Measurements from ENCODE around the gene PTPN20. TPM values are rescaled to one million over a fixed set of nuclear protein-coding genes. Genes with fewer than 3 reads are reported as not detected.

Gene PTPN20
- total RNA-seq, 1 experiment from 2014 or later: 0.96 TPM

DNA sequence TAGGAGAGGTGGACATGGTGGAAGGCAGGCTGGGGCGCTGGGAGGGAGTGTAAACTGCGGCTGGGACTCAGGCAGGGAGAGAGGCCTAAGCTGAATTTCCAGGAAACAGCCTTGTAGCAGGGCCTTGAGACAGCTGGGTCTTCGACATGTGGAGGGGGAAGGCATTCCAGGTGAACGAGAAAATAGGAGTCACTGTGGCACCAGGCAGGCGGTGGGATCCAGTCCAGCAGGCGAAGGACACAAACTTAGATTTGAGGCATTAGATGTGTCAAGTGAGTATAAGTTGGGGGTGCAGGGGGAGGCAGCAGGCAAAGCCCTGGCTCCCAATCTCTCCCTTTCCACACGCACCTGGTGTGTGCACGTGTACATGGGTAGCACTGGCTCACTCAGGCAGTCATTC is 105.3 kb downstream of the PTPN20 start:
- Mint-ChIP-seq H3K36me3 (no peaks in the 10 kb centered on the region), H3K27ac (no peak overlapping the region), H3K4me3 (no peak overlapping the region), H3K9me3 (no peaks in the 10 kb centered on the region), H3K27me3 (ENCODE audit: low read depth) (no peaks in the 10 kb centered on the region), H3K4me1 (no peaks in the 10 kb centered on the region)
- no peak for DNase-seq (ENCODE audit: low spot score)
- no peak for ATAC-seq
- TF ChIP-seq, protein P1, sequence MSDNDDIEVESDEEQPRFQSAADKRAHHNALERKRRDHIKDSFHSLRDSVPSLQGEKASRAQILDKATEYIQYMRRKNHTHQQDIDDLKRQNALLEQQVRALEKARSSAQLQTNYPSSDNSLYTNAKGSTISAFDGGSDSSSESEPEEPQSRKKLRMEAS (CRISPR knock-in tag; IDR thresholded peaks at IDR 0.05): no peak
- TF ChIP-seq, protein P2, sequence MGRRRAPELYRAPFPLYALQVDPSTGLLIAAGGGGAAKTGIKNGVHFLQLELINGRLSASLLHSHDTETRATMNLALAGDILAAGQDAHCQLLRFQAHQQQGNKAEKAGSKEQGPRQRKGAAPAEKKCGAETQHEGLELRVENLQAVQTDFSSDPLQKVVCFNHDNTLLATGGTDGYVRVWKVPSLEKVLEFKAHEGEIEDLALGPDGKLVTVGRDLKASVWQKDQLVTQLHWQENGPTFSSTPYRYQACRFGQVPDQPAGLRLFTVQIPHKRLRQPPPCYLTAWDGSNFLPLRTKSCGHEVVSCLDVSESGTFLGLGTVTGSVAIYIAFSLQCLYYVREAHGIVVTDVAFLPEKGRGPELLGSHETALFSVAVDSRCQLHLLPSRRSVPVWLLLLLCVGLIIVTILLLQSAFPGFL (CRISPR knock-in tag; IDR thresholded peaks at IDR 0.05; ENCODE audit: borderline replicate concordance): no peak
- TF ChIP-seq OVOL2 (CRISPR knock-in tag; IDR thresholded peaks at IDR 0.05; ENCODE audit: borderline replicate concordance) (no peak), ELF4 (CRISPR knock-in tag; IDR thresholded peaks at IDR 0.05; ENCODE audit: low read depth) (no peak), ZNF121 (CRISPR knock-in tag; IDR thresholded peaks at IDR 0.05) (no peak), GTF2I (CRISPR knock-in tag; conservative IDR thresholded peaks at IDR 0.05) (no peak), EMX1 (CRISPR knock-in tag; IDR thresholded peaks at IDR 0.05) (no peak), ZNF671 (CRISPR knock-in tag; IDR thresholded peaks at IDR 0.05) (no peak), TEAD4 (CRISPR knock-in tag; IDR thresholded peaks at IDR 0.05) (no peak), RELA (CRISPR knock-in tag; IDR thresholded peaks at IDR 0.05; ENCODE audit: borderline replicate concordance) (no peak)
- TF ChIP-seq, protein P3, sequence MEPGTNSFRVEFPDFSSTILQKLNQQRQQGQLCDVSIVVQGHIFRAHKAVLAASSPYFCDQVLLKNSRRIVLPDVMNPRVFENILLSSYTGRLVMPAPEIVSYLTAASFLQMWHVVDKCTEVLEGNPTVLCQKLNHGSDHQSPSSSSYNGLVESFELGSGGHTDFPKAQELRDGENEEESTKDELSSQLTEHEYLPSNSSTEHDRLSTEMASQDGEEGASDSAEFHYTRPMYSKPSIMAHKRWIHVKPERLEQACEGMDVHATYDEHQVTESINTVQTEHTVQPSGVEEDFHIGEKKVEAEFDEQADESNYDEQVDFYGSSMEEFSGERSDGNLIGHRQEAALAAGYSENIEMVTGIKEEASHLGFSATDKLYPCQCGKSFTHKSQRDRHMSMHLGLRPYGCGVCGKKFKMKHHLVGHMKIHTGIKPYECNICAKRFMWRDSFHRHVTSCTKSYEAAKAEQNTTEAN (CRISPR knock-in tag; IDR thresholded peaks at IDR 0.05): no peak
- TF ChIP-seq, protein P4, sequence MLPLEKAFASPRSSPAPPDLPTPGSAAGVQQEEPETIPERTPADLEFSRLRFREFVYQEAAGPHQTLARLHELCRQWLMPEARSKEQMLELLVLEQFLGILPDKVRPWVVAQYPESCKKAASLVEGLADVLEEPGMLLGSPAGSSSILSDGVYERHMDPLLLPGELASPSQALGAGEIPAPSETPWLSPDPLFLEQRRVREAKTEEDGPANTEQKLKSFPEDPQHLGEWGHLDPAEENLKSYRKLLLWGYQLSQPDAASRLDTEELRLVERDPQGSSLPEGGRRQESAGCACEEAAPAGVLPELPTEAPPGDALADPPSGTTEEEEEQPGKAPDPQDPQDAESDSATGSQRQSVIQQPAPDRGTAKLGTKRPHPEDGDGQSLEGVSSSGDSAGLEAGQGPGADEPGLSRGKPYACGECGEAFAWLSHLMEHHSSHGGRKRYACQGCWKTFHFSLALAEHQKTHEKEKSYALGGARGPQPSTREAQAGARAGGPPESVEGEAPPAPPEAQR (CRISPR knock-in tag; IDR thresholded peaks at IDR 0.05): no peak
- TF ChIP-seq, protein P5, sequence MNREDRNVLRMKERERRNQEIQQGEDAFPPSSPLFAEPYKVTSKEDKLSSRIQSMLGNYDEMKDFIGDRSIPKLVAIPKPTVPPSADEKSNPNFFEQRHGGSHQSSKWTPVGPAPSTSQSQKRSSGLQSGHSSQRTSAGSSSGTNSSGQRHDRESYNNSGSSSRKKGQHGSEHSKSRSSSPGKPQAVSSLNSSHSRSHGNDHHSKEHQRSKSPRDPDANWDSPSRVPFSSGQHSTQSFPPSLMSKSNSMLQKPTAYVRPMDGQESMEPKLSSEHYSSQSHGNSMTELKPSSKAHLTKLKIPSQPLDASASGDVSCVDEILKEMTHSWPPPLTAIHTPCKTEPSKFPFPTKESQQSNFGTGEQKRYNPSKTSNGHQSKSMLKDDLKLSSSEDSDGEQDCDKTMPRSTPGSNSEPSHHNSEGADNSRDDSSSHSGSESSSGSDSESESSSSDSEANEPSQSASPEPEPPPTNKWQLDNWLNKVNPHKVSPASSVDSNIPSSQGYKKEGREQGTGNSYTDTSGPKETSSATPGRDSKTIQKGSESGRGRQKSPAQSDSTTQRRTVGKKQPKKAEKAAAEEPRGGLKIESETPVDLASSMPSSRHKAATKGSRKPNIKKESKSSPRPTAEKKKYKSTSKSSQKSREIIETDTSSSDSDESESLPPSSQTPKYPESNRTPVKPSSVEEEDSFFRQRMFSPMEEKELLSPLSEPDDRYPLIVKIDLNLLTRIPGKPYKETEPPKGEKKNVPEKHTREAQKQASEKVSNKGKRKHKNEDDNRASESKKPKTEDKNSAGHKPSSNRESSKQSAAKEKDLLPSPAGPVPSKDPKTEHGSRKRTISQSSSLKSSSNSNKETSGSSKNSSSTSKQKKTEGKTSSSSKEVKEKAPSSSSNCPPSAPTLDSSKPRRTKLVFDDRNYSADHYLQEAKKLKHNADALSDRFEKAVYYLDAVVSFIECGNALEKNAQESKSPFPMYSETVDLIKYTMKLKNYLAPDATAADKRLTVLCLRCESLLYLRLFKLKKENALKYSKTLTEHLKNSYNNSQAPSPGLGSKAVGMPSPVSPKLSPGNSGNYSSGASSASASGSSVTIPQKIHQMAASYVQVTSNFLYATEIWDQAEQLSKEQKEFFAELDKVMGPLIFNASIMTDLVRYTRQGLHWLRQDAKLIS (CRISPR knock-in tag; IDR thresholded peaks at IDR 0.05; ENCODE audit: borderline replicate concordance): no peak
- TF ChIP-seq, protein P6, sequence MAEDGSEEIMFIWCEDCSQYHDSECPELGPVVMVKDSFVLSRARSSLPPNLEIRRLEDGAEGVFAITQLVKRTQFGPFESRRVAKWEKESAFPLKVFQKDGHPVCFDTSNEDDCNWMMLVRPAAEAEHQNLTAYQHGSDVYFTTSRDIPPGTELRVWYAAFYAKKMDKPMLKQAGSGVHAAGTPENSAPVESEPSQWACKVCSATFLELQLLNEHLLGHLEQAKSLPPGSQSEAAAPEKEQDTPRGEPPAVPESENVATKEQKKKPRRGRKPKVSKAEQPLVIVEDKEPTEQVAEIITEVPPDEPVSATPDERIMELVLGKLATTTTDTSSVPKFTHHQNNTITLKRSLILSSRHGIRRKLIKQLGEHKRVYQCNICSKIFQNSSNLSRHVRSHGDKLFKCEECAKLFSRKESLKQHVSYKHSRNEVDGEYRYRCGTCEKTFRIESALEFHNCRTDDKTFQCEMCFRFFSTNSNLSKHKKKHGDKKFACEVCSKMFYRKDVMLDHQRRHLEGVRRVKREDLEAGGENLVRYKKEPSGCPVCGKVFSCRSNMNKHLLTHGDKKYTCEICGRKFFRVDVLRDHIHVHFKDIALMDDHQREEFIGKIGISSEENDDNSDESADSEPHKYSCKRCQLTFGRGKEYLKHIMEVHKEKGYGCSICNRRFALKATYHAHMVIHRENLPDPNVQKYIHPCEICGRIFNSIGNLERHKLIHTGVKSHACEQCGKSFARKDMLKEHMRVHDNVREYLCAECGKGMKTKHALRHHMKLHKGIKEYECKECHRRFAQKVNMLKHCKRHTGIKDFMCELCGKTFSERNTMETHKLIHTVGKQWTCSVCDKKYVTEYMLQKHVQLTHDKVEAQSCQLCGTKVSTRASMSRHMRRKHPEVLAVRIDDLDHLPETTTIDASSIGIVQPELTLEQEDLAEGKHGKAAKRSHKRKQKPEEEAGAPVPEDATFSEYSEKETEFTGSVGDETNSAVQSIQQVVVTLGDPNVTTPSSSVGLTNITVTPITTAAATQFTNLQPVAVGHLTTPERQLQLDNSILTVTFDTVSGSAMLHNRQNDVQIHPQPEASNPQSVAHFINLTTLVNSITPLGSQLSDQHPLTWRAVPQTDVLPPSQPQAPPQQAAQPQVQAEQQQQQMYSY (CRISPR knock-in tag; IDR thresholded peaks at IDR 0.05): no peak
- CTCF ChIA-PET: interaction anchor here (0.7 to 1.6 kb wide), 5 partner anchors 8 to 295 kb away, joined by 3 to 6 read pairs (median 4); no protein-coding TSS in a partner anchor
- POLR2A ChIA-PET: no interaction called here

Measured in WTC11 (cell line).